ENCODE measurements around the gene PRND.

- no peak for TF ChIP-seq TOX (CRISPR knock-in tag; IDR thresholded peaks at IDR 0.05; ENCODE audit: borderline replicate concordance)
- no peak for TF ChIP-seq ZNF70 (CRISPR knock-in tag; IDR thresholded peaks at IDR 0.05)
- no peak for TF ChIP-seq RARB (CRISPR knock-in tag; IDR thresholded peaks at IDR 0.05)
- no peak for TF ChIP-seq ARNTL (CRISPR knock-in tag; IDR thresholded peaks at IDR 0.05; ENCODE audit: borderline replicate concordance, low read depth)
- TF ChIP-seq ZNF565 (CRISPR knock-in tag; conservative IDR thresholded peaks at IDR 0.05; ENCODE audit: low read depth), result no peak
- no peak for TF ChIP-seq ESRRG (CRISPR knock-in tag; IDR thresholded peaks at IDR 0.05)
- no peak for TF ChIP-seq CSDC2 (CRISPR knock-in tag; IDR thresholded peaks at IDR 0.05)
- no peak for TF ChIP-seq GLIS3 (CRISPR knock-in tag; IDR thresholded peaks at IDR 0.05)
- TF ChIP-seq SNAI2 (CRISPR knock-in tag; IDR thresholded peaks at IDR 0.05), result no peak
- TF ChIP-seq TCF4 (CRISPR knock-in tag; IDR thresholded peaks at IDR 0.05; ENCODE audit: borderline replicate concordance), result no peak
Observed at GRCh38 chr20:4672948-4673347, 48.8 kb upstream of the PRND start.

Data from SK-N-SH treated with all-trans-retinoic acid at 6 μM for 48 hours (cell line).